HG02759 (cell line): ENCODE results near the gene CCDC39.
A peak's percentile ranks its signal among the peaks of the same experiment; 100 is the strongest.
"Not testable (repeated sequence)": the region's sequence is repeated elsewhere in the genome, so short reads cannot be mapped to it uniquely, and the experiment has no call there.

Experiments
- ATAC-seq: cut with Tn5 transposase; IDR thresholded peaks from one replicate; pipeline ENCODE4 v1.9.1; 2021; ENCODE audit warnings: mild to moderate bottlenecking, moderate library complexity; ENCODE audit not compliant: unreplicated experiment

Gene CCDC39

DNA sequence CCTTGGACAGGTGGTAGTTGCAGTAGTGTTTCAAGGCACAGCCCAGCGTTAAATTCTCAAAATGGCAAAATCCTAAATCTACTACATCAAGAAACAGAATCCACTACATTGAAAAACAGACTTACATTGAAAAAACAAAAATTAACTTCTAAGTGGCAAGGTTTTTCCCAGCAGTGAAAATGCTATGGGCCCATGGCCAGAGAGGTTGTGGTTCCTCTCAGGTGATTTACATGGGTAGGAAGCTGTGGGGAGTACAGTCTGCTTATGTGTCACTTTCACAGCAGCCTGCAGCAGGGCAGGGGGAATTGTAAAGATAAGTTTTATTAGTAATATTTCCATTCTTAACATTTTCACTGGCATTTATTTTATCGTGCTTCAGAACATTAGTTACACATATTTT, 52.4 kb downstream of the CCDC39 start:
- ATAC-seq: peak; percentile 97

DNA sequence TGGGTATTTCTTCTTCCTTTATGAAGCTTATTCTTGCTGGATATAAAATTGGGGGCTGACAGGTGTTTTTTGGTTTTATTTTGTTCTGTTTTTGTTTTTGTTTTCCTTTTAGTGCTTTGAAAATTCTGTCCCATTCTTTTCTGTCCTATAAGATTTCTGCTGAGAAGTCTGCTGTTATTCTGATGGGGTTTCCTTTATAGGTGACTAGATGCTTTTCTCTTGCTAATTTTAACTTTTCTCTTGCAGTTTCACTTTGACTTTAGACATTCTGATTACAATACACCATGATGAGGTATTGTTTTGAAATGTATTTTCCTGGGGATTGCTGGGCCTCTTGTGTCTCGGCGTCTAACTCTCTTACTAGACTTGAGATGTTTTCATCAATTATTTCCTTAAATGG, 54.6 kb downstream of the CCDC39 start:
- peak; percentile 43 for ATAC-seq

- no peak for ATAC-seq
Observed at GRCh38 chr3:180619723-180620122, 59.6 kb downstream of the CCDC39 start.

- not testable (repeated sequence) for ATAC-seq
Observed at GRCh38 chr3:180618563-180618962, 60.7 kb downstream of the CCDC39 start.

- ATAC-seq: no peak
Observed at GRCh38 chr3:180617049-180617448, 62.2 kb downstream of the CCDC39 start.

- no peak for ATAC-seq
Observed at GRCh38 chr3:180615954-180616353, 63.3 kb downstream of the CCDC39 start.

GRCh38 chr3:180612364-180612763, 66.9 kb downstream of the CCDC39 start:
- ATAC-seq: no peak

DNA sequence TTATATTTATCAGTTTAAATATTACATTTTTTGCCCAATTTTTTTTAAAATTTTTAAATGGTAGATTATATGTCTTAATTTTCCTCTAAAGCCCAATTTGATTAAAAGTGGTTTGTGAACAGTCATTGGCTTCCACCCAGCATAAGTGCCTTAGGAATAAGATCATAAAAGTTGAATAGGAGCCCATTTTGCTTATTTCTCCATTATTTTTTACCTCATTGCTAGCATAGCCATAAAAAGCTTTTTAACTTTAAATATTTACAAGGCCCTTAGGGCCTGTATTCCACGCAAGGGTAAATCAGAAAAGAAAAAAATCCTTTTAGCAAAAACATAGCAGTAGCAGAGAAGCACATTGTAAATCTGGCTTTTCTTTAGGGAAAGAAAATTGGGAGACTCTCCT, 68.3 kb downstream of the CCDC39 start:
- no peak for ATAC-seq

DNA sequence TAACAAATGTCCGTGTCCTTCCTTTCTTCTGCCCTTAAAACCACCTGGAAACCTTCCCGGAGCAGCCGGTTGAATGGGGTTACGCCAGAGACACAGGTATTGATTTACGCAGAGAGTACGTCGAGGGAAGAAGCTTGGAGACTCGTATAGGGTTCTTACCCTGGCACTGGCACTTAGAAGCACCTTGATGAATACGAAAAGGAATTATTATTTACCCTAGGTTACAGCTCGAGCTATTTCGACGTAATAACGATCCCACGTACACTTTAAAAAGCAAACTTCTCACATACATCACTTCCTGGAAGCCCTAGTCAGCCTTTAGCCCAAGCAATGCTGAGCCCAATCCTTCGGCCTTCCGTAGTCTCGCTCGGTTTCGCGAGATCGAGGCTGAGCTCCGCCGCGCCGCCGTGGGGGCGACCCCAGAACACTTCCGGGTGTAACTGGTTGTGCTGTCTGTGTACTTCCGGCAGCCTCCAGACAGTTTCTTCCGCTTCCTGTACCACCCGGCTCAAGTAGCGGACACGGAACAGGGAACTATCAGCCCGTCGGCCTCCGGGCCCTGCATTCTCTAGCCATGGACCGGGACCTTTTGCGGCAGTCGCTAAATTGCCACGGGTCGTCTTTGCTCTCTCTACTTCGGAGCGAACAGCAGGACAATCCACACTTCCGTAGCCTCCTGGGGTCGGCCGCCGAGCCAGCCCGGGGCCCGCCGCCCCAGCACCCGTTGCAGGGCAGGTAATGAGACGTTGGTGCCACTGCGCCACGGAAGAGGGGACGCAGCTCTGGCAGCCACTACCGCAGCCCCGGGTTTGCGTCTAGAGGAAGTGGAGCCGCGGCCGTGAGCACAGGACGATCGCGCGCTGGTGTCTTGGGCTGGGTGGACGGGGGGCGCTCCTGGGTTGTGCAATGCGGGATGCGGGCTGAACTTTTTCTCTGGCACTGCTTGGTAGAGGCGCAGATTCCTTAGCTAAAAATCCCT, 77.3 kb downstream of the CCDC39 start, which contains the start of gene TTC14:
TTC14 (plus strand) TSS at position 476 of the 979 bp plus-strand sequence; CDS start at position 575, 99 bp downstream.
- peak; percentile 97 for ATAC-seq

DNA sequence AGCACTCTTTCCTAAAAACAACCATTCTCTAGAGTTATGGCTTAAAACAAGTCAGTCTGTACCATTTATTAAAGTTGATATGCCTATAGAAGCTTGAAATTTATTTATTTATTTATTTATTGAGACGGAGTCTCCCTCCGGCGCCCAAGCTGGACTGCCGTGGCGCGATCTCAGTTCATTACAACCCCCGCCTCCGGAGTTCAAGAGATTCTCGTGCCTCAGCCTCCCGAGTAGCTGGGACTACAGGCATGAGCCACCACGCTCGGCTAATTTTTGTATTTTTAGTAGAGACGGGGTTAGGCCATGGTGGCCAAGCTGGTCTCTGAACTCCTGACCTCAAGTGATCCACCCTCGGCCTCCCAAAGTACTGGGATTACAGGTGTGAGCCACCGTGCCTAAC, 78.8 kb downstream of the CCDC39 start:
- ATAC-seq: no peak

DNA sequence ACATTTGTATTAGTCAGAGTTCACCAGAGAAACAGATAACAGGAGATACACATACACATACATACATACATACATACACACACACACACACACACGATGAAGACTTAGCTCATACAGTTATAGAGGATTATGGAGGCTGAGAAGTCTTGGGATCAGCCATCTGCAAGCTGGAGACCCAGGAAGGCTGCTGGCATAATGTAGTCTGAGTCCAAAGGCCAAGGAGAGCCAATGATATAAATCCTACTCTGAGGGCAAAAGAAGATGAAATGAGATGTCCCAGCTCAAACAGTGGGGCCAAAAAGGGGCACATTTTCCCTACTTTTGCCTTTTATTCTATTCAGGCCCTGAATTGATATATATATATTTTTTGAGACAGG, 83.7 kb downstream of the CCDC39 start:
- no peak for ATAC-seq

DNA sequence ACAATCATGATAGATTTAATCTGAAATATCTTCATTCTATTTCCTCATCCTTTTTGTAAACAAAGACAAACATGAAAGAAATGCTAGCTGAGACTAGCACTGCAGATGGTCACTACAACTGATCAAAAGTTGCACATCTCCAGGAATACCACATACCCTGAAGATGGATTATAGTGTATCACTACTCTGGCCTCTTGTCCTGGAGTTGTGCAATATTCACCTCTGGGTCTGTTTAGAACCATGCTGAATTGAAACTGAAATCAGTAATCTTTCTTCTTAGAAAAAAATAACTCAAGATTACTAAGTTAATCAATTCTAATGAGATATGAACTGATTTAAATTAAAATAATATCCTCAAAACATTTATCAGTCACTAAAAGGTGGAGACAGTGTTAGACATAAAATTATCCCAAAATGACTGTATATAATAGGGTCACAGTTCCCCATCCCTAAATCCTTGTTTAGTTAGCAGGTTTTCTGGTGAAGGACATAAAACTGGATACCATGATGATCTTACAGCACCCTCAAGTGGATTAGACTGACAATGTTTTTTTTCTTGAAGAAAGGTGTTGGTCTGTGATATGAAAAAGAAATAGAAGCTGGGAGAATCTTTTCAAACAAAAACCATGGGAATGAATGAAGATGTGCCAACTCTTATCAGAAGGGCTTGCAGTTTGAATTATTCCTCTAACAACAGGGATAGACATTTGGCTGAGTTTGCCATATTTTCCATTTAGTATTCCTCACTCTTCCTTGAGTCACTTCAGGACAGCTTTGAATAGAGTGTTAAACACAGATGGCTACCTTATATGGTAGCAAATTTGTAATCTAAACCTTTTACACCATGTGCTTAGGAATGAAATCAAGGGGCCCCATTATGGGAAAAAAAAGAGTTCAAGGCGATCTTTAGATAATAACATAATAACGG, 84.4 kb downstream of the CCDC39 start:
- ATAC-seq: peak; percentile 74

GRCh38 chr3:180593631-180594030, 85.7 kb downstream of the CCDC39 start:
- not testable (repeated sequence) for ATAC-seq

DNA sequence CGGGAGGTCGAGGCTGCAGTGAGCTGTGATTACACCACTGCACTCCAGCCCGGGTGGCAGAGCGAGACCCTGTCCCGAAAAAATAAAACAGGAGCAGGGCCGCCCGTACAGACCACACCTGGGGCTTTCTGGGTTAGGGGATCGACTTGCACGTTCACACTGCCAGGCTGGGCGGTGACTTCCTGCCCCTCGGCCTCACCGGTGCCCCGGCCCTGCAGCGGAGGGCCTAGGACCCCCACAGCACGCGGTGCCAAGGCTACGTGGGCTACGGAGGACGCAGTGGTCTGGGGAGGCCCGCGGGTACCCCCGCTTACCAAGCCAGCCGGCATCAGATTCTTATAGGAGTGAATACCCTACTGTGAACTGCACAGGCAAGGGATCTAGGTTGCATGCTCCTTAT, 88.9 kb downstream of the CCDC39 start:
- no peak for ATAC-seq

GRCh38 chr3:180580934-180581333, 98.4 kb downstream of the CCDC39 start:
- no peak for ATAC-seq

- no peak for ATAC-seq
Observed at GRCh38 chr3:180575571-180575970, 103.7 kb downstream of the CCDC39 start.

- peak; percentile 83 for ATAC-seq
Observed at GRCh38 chr3:180571831-180572598, 107.3 kb downstream of the CCDC39 start.

DNA sequence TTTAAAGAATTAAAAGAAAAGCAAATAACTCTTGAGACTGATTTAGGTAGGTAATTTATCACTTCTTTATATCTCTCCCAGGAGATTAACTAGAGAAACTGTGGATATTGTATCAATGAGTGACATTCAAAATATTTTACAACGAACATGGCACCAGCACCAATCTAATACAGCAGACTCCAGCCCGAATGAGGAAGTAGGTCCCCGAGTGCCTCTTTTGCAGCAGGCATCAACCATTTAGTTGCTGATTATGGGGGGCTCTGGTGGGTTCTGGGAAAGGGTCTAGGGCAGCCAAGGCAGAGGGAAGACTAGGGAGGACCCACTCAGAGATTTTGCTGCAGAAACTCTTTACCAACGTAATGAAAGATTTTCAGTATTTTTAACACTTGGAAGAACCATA, 109.1 kb downstream of the CCDC39 start:
- ATAC-seq: no peak

DNA sequence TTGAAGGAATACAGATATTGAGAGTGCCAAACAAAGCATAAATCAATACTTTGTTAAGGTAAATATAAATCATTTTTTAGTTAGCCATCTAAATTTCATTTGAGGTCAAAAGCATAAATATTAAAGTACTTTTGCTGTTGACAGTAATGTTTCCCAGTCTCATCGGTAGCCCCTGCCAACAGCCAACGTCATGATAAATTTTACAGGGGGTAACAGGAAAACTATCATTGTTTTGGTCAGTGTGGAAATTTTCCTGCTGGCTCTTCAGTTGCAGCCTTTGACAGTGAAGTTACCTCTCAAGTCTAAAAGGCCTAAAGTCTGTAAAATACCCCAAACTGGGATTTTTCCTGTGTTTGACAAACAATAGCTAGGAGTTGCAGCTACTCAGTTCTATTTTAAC, 114.6 kb downstream of the CCDC39 start:
- no peak for ATAC-seq
